HepG2 (cell line): ENCODE results near the gene JMJD6. TPM values are rescaled to one million over a fixed set of nuclear protein-coding genes. Genes with fewer than 3 reads are reported as not detected.

Experiments
- ASH2L ChIP-seq: fragments of 300-600, 200-600 bp; sonication (generic); IDR thresholded peaks from 2 replicates; pipeline ENCODE4 v1.7.0; 2017; ENCODE audit warnings: low read depth, mild to moderate bottlenecking, moderate library complexity, mixed read lengths, low read length; ENCODE audit not compliant: insufficient read length
- CC2D1A ChIP-seq: sonication (generic); formaldehyde crosslinking; IDR thresholded peaks from 2 replicates; pipeline ENCODE4 v1.8.1; 2023; ENCODE audit warnings: mild to moderate bottlenecking, missing genetic modification reagents
- ISL2 ChIP-seq: sonication (generic); formaldehyde crosslinking; IDR thresholded peaks from 2 replicates; pipeline ENCODE4 v1.5.0; 2020; ENCODE audit warnings: missing genetic modification reagents
- MAF1 ChIP-seq: sonication (generic); formaldehyde crosslinking; IDR thresholded peaks from 2 replicates; pipeline ENCODE4 v1.5.0; 2020; ENCODE audit warnings: missing genetic modification reagents, borderline replicate concordance
- MAZ ChIP-seq, 2 experiments: sonication (generic) in 1 of 2; formaldehyde crosslinking in 1 of 2; IDR thresholded peaks; 2 replicates each; pipeline versions ENCODE4 v1.5.0 to v1.6.1; 2012 to 2020; ENCODE audit warnings: low read depth in 2 of 2, mild to moderate bottlenecking in 2 of 2, borderline replicate concordance in 1 of 2, improper control_type of control experiment in 1 of 2, low read length in 1 of 2, missing genetic modification reagents in 1 of 2, moderate library complexity in 1 of 2
- NR2F6 ChIP-seq, 2 experiments: IDR thresholded peaks; 2 replicates each; pipeline ENCODE4 v1.6.1; 2016; ENCODE audit warnings: antibody characterized with exemption in 1 of 2, mild to moderate bottlenecking in 1 of 2
- ONECUT2 ChIP-seq: sonication (generic); formaldehyde crosslinking; IDR thresholded peaks from 2 replicates; pipeline ENCODE4 v1.4.0; 2020; ENCODE audit warnings: missing genetic modification reagents
- PRMT3 ChIP-seq: sonication (generic); formaldehyde crosslinking; IDR thresholded peaks from 2 replicates; pipeline ENCODE4 v1.8.1; 2022; ENCODE audit warnings: low read depth, mild to moderate bottlenecking, moderate library complexity, missing genetic modification reagents, borderline replicate concordance
- REL ChIP-seq: sonication (generic); formaldehyde crosslinking; conservative IDR thresholded peaks from 2 replicates; pipeline ENCODE4 v1.8.0; 2022; ENCODE audit warnings: mild to moderate bottlenecking, missing genetic modification reagents, moderate library complexity
- SOX13 ChIP-seq, 3 experiments: fragments of 450-650 bp in 1 of 3; sonication (generic) in 1 of 3; formaldehyde crosslinking in 1 of 3; IDR thresholded peaks in 2 of 3; conservative IDR thresholded peaks in 1 of 3; 2 replicates each; pipeline versions ENCODE4 v1.5.0 to v1.6.1; 2016 to 2020; ENCODE audit warnings: antibody characterized with exemption in 1 of 3, mild to moderate bottlenecking in 1 of 3, missing compliant biosample characterization in 1 of 3, missing genetic modification reagents in 1 of 3, moderate library complexity in 1 of 3
- SRSF1 ChIP-seq: fragments of 200-400 bp; formaldehyde crosslinking; optimal IDR thresholded peaks from 2 replicates; pipeline ENCODE3; 2017; ENCODE audit warnings: mild to moderate bottlenecking, low read depth, low read length, moderate library complexity
- TCF7 ChIP-seq: sonication (generic); IDR thresholded peaks from 2 replicates; pipeline ENCODE4 v1.6.1; 2016; ENCODE audit warnings: antibody characterized with exemption, low read depth
- WIZ ChIP-seq: sonication (generic); formaldehyde crosslinking; IDR thresholded peaks from 2 replicates; pipeline ENCODE4 v1.5.1; 2020; ENCODE audit warnings: mild to moderate bottlenecking, missing genetic modification reagents
- ZNF138 ChIP-seq: sonication (generic); formaldehyde crosslinking; IDR thresholded peaks from 2 replicates; pipeline ENCODE4 v1.5.0; 2020; ENCODE audit warnings: mild to moderate bottlenecking, low read depth, missing genetic modification reagents
- ZNF335 ChIP-seq: sonication (generic); formaldehyde crosslinking; IDR thresholded peaks from 2 replicates; pipeline ENCODE4 v1.4.0; 2020; ENCODE audit warnings: missing genetic modification reagents
- ZNF563 ChIP-seq: sonication (generic); formaldehyde crosslinking; IDR thresholded peaks from 2 replicates; pipeline ENCODE4 v1.8.0; 2022; ENCODE audit warnings: mild to moderate bottlenecking, moderate library complexity, missing genetic modification reagents
- ZNF777 ChIP-seq: sonication (generic); formaldehyde crosslinking; IDR thresholded peaks from 2 replicates; pipeline ENCODE4 v1.4.0; 2020; ENCODE audit warnings: missing genetic modification reagents
- ZNF792 ChIP-seq: IDR thresholded peaks from 2 replicates; pipeline ENCODE4 v1.6.1; 2016
- ZZZ3 ChIP-seq: sonication (generic); formaldehyde crosslinking; IDR thresholded peaks from 2 replicates; pipeline ENCODE4 v1.4.0; 2020; ENCODE audit warnings: missing genetic modification reagents, mild to moderate bottlenecking, borderline replicate concordance
- polyA plus RNA-seq, 8 experiments: library from polyadenylated mRNA; depleted of rRNA in 3 of 8; stranded (reverse) in 7 of 8; unstranded in 1 of 8; fragments of >200 nt; fragmentation: Illumina TruSeq in 4 of 8; extraction: Trizol in 4 of 8; gene quantifications; 2 replicates each; pipeline versions ENCODE4 v1.2.1 to v1.2.3, GENCODE V29; 2011 to 2016; ENCODE audit warnings: low read depth in 4 of 8, missing spikeins in 1 of 8, mixed read lengths in 1 of 8; ENCODE audit not compliant: insufficient read depth in 1 of 8
- total RNA-seq, 5 experiments: library from RNA; depleted of rRNA; stranded (reverse); fragments of >200 nt; fragmentation: Illumina TruSeq; extraction: Trizol; gene quantifications; 2 replicates each; pipeline ENCODE4 v1.2.3, GENCODE V29; 2016; ENCODE audit warnings: low read depth in 1 of 5
- TF ChIP-seq, protein P1 (sequence below): sonication (generic); formaldehyde crosslinking; IDR thresholded peaks from 2 replicates; pipeline ENCODE4 v1.4.0; 2020; ENCODE audit warnings: mild to moderate bottlenecking, missing genetic modification reagents
- TF ChIP-seq, protein P2 (sequence below): sonication (generic); formaldehyde crosslinking; IDR thresholded peaks from 2 replicates; pipeline ENCODE4 v1.5.0; 2020; ENCODE audit warnings: missing genetic modification reagents
- TF ChIP-seq, protein P3 (sequence below): sonication (generic); formaldehyde crosslinking; IDR thresholded peaks from 2 replicates; pipeline ENCODE4 v1.8.0; 2022; ENCODE audit warnings: missing genetic modification reagents, mild to moderate bottlenecking, borderline replicate concordance

JMJD6 gene
- total and polyA plus RNA-seq, 2 of the 13 experiments (the other 11 are each of a cell fraction or from before 2014, with no cell fraction given) = 33.6 to 41.0 TPM

DNA sequence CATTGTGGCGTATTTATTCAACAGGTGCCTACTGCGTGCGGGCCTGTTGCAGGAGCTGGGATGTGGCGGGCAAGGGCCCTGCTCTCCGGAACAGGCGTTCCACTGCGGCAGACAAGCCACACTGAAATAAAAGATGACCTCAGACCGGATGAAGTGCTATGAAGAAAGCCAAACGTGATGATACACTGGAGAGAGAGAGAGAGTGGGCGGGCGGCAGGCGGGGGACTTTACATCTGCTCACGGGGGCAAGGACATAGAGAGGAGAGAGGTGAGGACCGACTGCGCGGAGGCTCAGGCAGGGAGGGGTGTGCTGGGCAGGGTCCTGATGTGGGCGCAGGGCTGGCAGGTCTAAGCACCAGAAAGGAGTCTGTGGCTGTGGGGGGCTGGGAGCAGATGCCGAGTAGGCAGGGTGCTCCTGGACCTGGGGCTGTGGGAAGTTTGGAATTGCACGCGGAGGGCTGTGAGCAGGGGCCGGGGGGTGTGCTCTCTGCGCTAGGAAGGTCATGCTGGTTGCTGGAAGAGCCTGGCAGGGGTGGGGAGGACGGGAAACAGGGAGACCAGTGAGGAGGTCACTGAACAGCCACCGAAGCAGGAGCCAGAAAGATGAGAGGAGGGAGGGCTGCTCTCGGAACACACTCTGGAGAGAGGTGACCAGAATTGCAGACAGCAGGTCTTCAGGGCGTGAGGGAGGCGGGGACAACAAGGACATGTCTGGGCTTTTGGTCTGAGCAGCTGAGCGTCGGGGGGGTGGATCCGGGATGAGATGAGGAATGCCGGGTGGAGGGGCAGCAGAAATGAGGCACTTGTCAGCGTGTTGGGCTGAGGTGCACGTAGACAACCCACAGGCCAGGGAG, 25.6 kb downstream of the JMJD6 start (continued):
- TF ChIP-seq PRMT3 (CRISPR knock-in tag) = no peak
- TF ChIP-seq NR2F6 (IDR thresholded peaks at IDR 0.05) = peak; percentile 36; the same call in 1 of the 2 replicates
- no peak; the same call in 1 of the 2 replicates for TF ChIP-seq NR2F6 (CRISPR knock-in tag; IDR thresholded peaks at IDR 0.05)
- TF ChIP-seq TCF7 = peak; percentile 53; the same call in 1 of the 2 replicates
- no peak for TF ChIP-seq REL (CRISPR knock-in tag)
- peak; percentile 23; the same call in 1 of the 2 replicates for TF ChIP-seq ZNF792 (CRISPR knock-in tag)
- peak; percentile 10 for TF ChIP-seq ASH2L
- peak; percentile 76 for TF ChIP-seq MAZ (IDR thresholded peaks at IDR 0.05; ENCODE audit: borderline replicate concordance, low read depth, low read length)
- TF ChIP-seq MAZ (CRISPR knock-in tag; IDR thresholded peaks at IDR 0.05; ENCODE audit: low read depth) = 0 out of 2 replicates have a peak, but pooled peaks have one; percentile 20
- TF ChIP-seq, protein P1, sequence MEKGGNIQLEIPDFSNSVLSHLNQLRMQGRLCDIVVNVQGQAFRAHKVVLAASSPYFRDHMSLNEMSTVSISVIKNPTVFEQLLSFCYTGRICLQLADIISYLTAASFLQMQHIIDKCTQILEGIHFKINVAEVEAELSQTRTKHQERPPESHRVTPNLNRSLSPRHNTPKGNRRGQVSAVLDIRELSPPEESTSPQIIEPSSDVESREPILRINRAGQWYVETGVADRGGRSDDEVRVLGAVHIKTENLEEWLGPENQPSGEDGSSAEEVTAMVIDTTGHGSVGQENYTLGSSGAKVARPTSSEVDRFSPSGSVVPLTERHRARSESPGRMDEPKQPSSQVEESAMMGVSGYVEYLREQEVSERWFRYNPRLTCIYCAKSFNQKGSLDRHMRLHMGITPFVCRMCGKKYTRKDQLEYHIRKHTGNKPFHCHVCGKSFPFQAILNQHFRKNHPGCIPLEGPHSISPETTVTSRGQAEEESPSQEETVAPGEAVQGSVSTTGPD (CRISPR knock-in tag) = 0 out of 2 replicates have a peak, but pooled peaks have one; percentile 25
- no peak for TF ChIP-seq WIZ
- TF ChIP-seq SOX13 (IDR thresholded peaks at IDR 0.05) = no peak
- TF ChIP-seq SOX13 (CRISPR knock-in tag; conservative IDR thresholded peaks at IDR 0.05 in 1 of 2, IDR thresholded peaks at IDR 0.05 in 1 of 2) = peak in 1 of 2 experiments; percentile 61; a peak in 1 of 4 replicates
- TF ChIP-seq, protein P2, sequence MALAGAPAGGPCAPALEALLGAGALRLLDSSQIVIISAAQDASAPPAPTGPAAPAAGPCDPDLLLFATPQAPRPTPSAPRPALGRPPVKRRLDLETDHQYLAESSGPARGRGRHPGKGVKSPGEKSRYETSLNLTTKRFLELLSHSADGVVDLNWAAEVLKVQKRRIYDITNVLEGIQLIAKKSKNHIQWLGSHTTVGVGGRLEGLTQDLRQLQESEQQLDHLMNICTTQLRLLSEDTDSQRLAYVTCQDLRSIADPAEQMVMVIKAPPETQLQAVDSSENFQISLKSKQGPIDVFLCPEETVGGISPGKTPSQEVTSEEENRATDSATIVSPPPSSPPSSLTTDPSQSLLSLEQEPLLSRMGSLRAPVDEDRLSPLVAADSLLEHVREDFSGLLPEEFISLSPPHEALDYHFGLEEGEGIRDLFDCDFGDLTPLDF (CRISPR knock-in tag) = no peak
- 0 out of 2 replicates have a peak, but pooled peaks have one; percentile 26 for TF ChIP-seq MAF1 (CRISPR knock-in tag)
- TF ChIP-seq, protein P3, sequence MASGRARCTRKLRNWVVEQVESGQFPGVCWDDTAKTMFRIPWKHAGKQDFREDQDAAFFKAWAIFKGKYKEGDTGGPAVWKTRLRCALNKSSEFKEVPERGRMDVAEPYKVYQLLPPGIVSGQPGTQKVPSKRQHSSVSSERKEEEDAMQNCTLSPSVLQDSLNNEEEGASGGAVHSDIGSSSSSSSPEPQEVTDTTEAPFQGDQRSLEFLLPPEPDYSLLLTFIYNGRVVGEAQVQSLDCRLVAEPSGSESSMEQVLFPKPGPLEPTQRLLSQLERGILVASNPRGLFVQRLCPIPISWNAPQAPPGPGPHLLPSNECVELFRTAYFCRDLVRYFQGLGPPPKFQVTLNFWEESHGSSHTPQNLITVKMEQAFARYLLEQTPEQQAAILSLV (CRISPR knock-in tag) = no peak
- TF ChIP-seq ONECUT2 (CRISPR knock-in tag) = 0 out of 2 replicates have a peak, but pooled peaks have one; percentile 27
- TF ChIP-seq SRSF1 = no peak
- no peak for TF ChIP-seq ZNF138 (CRISPR knock-in tag)
- 0 out of 2 replicates have a peak, but pooled peaks have one; percentile 67 for TF ChIP-seq ZNF563 (CRISPR knock-in tag)
- no peak for TF ChIP-seq ZNF335 (CRISPR knock-in tag)
- TF ChIP-seq CC2D1A (CRISPR knock-in tag) = no peak
- 0 out of 2 replicates have a peak, but pooled peaks have one; percentile 77 for TF ChIP-seq ZZZ3 (CRISPR knock-in tag)
- TF ChIP-seq ZNF777 = peak; percentile 64
- TF ChIP-seq ISL2 (CRISPR knock-in tag) = no peak
